Panc1 (cell line): Measurements from ENCODE around the gene CDH23. TPM values are rescaled to one million over a fixed set of nuclear protein-coding genes. Genes with fewer than 3 reads are reported as not detected.

Source experiments
- ATAC-seq: fragments of 200-7000 bp; cut with Tn5 transposase; 2 replicates; pipeline ENCODE4 v1.9.1; 2020; ENCODE audit warnings: mild to moderate bottlenecking, moderate library complexity
- BruUV-seq: library from RNA; stranded (reverse); fragments of 400-500 nt; replicated peaks from 2 replicates; lab custom pipeline; 2021; lab: Mats Ljungman, UMichigan
- CTCF ChIA-PET: fragments of 300-600 bp; sonication (Branson Sonifier 250); formaldehyde crosslinking; loops from one replicate; lab custom pipeline; 2022; ENCODE audit warnings: antibody characterized with exemption; lab: Charles Lee
- POLR2A ChIA-PET: fragments of 300-600 bp; sonication (Branson Sonifier 250); formaldehyde crosslinking; loops from one replicate; lab custom pipeline; 2022; ENCODE audit warnings: antibody characterized with exemption; lab: Charles Lee
- DNase-seq: peaks from one replicate; pipeline ENCODE4 v3.0.0-alpha.2; 2010; ENCODE audit warnings: low read depth, low spot score
- H3K27ac ChIP-seq: 2 replicates; pipeline ENCODE4 v1.5.1; 2011; ENCODE audit warnings: mild to moderate bottlenecking, low read length, inconsistent platforms
- H3K27me3 ChIP-seq: fragments of 200-500 bp; sonication (Bioruptor generic); 2 replicates; pipeline ENCODE4 v1.6.0; 2014; ENCODE audit warnings: low read length, inconsistent platforms; ENCODE audit not compliant: control insufficient read depth, insufficient read depth
- H3K36me3 ChIP-seq: fragments of 200-500 bp; sonication (Bioruptor generic); 2 replicates; pipeline ENCODE4 v1.5.1; 2014; ENCODE audit warnings: inconsistent platforms, mild to moderate bottlenecking, low read length, moderate library complexity; ENCODE audit not compliant: control insufficient read depth, insufficient read depth
- H3K4me1 ChIP-seq: 2 replicates; pipeline ENCODE4 v1.5.1; 2011; ENCODE audit warnings: inconsistent platforms, mild to moderate bottlenecking, low read length, moderate library complexity; ENCODE audit not compliant: control insufficient read depth, insufficient read depth
- H3K4me3 ChIP-seq, 2 experiments: 2 replicates each; pipeline ENCODE4 v1.5.1; 2011 to 2012; ENCODE audit warnings: low read depth in 2 of 2, low read length in 2 of 2, mild to moderate bottlenecking in 2 of 2, inconsistent platforms in 1 of 2, moderate library complexity in 1 of 2
- H3K9me3 ChIP-seq: fragments of 200-500 bp; sonication (Bioruptor generic); 2 replicates; pipeline ENCODE4 v1.5.1; 2014; ENCODE audit warnings: low read depth, mild to moderate bottlenecking, inconsistent platforms, low read length, moderate library complexity; ENCODE audit not compliant: control insufficient read depth, insufficient read depth
- CTCF ChIP-seq: fragments of 450-650 bp; IDR thresholded peaks from 2 replicates; pipeline ENCODE4 v1.5.1; 2017; ENCODE audit warnings: mild to moderate bottlenecking
- POLR2AphosphoS5 ChIP-seq: IDR thresholded peaks from 2 replicates; pipeline ENCODE4 v1.6.1; 2012; ENCODE audit warnings: mild to moderate bottlenecking, low read depth, low read length, moderate library complexity
- REST ChIP-seq, 2 experiments: IDR thresholded peaks; 2 replicates each; pipeline ENCODE4 v1.6.1; 2011 to 2012; ENCODE audit warnings: low read depth in 2 of 2, control low read depth in 1 of 2, low read length in 1 of 2, mild to moderate bottlenecking in 1 of 2, moderate library complexity in 1 of 2; ENCODE audit not compliant: insufficient read depth in 1 of 2
- SIN3A ChIP-seq: IDR thresholded peaks from 2 replicates; pipeline ENCODE4 v1.6.1; 2012; ENCODE audit warnings: low read depth, mild to moderate bottlenecking, low read length, moderate library complexity, borderline replicate concordance; ENCODE audit not compliant: insufficient read depth
- TCF7L2 ChIP-seq: IDR thresholded peaks from 2 replicates; pipeline ENCODE4 v1.6.1; 2011; ENCODE audit warnings: mild to moderate bottlenecking, low read depth, low read length, inconsistent platforms
- in situ Hi-C: cut with HindIII; loops from 2 replicates; pipeline ENCODE4 v1.10.0; 2016; ENCODE audit warnings: low sequenced_read_pairs, low pct_unique_long_range_greater_than_20kb
- intact Hi-C: fragments of 100-400 bp; cut with micrococcal nuclease; formaldehyde crosslinking; loops from one replicate; pipeline ENCODE4 v1.10.0; 2022; ENCODE audit not compliant: unreplicated experiment
- total RNA-seq: library from RNA; stranded (reverse); gene quantifications from one replicate; pipeline ENCODE4 v1.2.1, GENCODE V29; 2021; ENCODE audit not compliant: unreplicated experiment

The CDH23 gene
- total RNA-seq, 1 experiment from 2014 or later = 2.7 TPM

GRCh38 chr10:71713135-71714030 lies 316.7 kb downstream of the CDH23 start:
- POLR2A ChIA-PET = no interaction called here
- H3K9me3 ChIP-seq = no peaks in the 10 kb centered on the region
- DNase-seq (no peak), ATAC-seq (peak; percentile 41; the same call in 1 of the 2 replicates)
- TF ChIP-seq SIN3A (no peak), POLR2AphosphoS5 (no peak), REST (IDR thresholded peaks at IDR 0.05; ENCODE audit: insufficient read depth in 1 of 2, low read depth in 2 of 2, low read length in 1 of 2) (no peak), TCF7L2 (no peak), CTCF (no peak)
- H3K27ac ChIP-seq = peak overlapping the region; percentile 39; the same call in 1 of the 2 replicates
- no peaks in the 10 kb centered on the region for H3K27me3 ChIP-seq
- no TSS peak for BruUV-seq
- intact Hi-C loops (no loop called here), in situ Hi-C loops (no loop called here)
- CTCF ChIA-PET = interaction anchor here (0.6 kb wide), 1 partner anchor 692 kb away, joined by 4 read pairs; no protein-coding TSS in a partner anchor
- H3K4me1 ChIP-seq = peaks cover 9% of the 10 kb centered on the region
- H3K36me3 ChIP-seq = no peaks in the 10 kb centered on the region
- H3K4me3 ChIP-seq = no peak overlapping the region

- intact Hi-C loops (no loop called here), in situ Hi-C loops (no loop called here)
- POLR2A ChIA-PET = no interaction called here
- TF ChIP-seq TCF7L2 (no peak), POLR2AphosphoS5 (no peak), CTCF (no peak), REST (IDR thresholded peaks at IDR 0.05; ENCODE audit: insufficient read depth in 1 of 2, low read depth in 2 of 2, low read length in 1 of 2) (no peak), SIN3A (no peak)
- DNase-seq = no peak
- no peaks in the 10 kb centered on the region for H3K9me3 ChIP-seq
- ATAC-seq = no peak
- peaks cover 9% of the 10 kb centered on the region for H3K4me1 ChIP-seq
- no peaks in the 10 kb centered on the region for H3K36me3 ChIP-seq
- H3K27ac ChIP-seq = no peak overlapping the region; the same call in 1 of the 2 replicates
- BruUV-seq = no TSS peak
- H3K4me3 ChIP-seq = no peak overlapping the region
- H3K27me3 ChIP-seq = no peaks in the 10 kb centered on the region
- CTCF ChIA-PET = no interaction called here
Observed at GRCh38 chr10:71714031-71714410, 317.3 kb downstream of the CDH23 start.
